HTR-8/SVneo (cell line): Measurements from ENCODE around the gene RAB25.
"Not testable (repeated sequence)": the region's sequence is repeated elsewhere in the genome, so short reads cannot be mapped to it uniquely, and the experiment has no call there.

ENCODE experiments used
- DNase-seq: peaks from one replicate; pipeline ENCODE4 v3.0.0; 2011; ENCODE audit warnings: low spot score, mixed read lengths; ENCODE audit not compliant: insufficient read length
- FAIRE-seq: peaks from 2 replicates; lab custom pipeline; 2011; peaks lifted over from hg19 to GRCh38; lab: Jason Lieb, UNC

RAB25 gene

GRCh38 chr1:156114101-156114918, 53.4 kb downstream of the RAB25 start, which contains the start of gene LMNA:
TSS of gene LMNA (plus strand) at chr1:156114711. CDS start at chr1:156114919, 208 bp downstream.
- peak; percentile 93 for DNase-seq
- FAIRE-seq, result peak; percentile 72

DNA sequence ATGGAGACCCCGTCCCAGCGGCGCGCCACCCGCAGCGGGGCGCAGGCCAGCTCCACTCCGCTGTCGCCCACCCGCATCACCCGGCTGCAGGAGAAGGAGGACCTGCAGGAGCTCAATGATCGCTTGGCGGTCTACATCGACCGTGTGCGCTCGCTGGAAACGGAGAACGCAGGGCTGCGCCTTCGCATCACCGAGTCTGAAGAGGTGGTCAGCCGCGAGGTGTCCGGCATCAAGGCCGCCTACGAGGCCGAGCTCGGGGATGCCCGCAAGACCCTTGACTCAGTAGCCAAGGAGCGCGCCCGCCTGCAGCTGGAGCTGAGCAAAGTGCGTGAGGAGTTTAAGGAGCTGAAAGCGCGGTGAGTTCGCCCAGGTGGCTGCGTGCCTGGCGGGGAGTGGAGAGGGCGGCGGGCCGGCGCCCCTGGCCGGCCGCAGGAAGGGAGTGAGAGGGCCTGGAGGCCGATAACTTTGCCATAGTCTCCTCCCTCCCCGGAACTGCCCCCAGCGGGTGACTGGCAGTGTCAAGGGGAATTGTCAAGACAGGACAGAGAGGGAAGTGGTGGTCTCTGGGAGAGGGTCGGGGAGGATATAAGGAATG, 54.1 kb downstream of the RAB25 start:
- FAIRE-seq (no peak), DNase-seq (no peak)

GRCh38 chr1:156115514-156116374, 54.8 kb downstream of the RAB25 start:
- FAIRE-seq, result no peak
- DNase-seq, result no peak

GRCh38 chr1:156116731-156117130, 55.8 kb downstream of the RAB25 start:
- DNase-seq, FAIRE-seq: not testable (repeated sequence)

- DNase-seq, result no peak
- FAIRE-seq, result no peak
These were observed 56.6 kb downstream of the RAB25 start for GRCh38 chr1:156117414-156118176.

GRCh38 chr1:156118177-156118868, 57.4 kb downstream of the RAB25 start:
- FAIRE-seq (no peak), DNase-seq (no peak)

DNA sequence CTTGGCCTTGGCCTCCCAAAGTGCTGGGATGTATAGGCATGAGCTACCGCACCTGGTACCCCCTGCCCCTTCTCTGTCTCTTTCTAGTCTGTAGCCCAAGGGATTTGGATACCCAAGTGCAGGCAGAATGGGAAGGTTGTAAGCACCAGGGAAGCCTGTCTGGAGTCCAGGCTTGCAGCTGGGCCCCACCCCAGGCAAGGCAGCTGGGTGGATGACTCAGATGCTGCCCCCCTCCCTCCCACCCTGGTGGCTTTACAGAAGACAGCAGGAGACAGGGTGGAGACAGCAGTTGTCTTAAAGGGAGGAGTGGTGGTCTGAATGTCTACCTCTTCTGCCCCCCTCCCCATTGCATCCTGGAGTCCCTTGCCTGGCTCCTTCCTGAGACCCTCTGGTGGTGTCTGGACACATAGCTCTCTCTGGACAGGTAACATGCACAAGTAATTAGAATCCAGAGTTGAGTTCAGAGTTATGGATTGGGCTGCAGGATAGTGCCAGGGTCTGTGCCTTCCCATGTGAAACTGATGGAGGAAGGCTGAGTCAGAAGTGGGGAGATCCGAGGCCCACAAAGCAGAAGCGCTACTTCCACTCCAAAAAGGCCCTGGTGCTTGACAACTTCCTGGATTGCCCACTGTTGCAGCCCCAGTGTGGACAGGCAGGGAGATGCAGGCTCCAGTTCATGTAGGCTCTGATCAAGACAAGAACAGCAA, 58.7 kb downstream of the RAB25 start:
- FAIRE-seq (no peak), DNase-seq (peak; percentile 62)
